ENCODE measurements around the gene HSP90B1. TPM values are rescaled to one million over a fixed set of nuclear protein-coding genes. Genes with fewer than 3 reads are reported as not detected.

HSP90B1 gene
- total RNA-seq, 1 donor from 2014 or later: 932 TPM

DNA sequence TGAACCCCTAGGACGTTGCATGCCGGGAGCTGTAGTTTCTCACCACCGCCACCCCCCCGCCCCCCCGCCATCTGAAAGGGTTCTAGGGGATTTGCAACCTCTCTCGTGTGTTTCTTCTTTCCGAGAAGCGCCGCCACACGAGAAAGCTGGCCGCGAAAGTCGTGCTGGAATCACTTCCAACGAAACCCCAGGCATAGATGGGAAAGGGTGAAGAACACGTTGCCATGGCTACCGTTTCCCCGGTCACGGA lies 501 bp upstream of the HSP90B1 start:
- no peak for DNase-seq

DNA sequence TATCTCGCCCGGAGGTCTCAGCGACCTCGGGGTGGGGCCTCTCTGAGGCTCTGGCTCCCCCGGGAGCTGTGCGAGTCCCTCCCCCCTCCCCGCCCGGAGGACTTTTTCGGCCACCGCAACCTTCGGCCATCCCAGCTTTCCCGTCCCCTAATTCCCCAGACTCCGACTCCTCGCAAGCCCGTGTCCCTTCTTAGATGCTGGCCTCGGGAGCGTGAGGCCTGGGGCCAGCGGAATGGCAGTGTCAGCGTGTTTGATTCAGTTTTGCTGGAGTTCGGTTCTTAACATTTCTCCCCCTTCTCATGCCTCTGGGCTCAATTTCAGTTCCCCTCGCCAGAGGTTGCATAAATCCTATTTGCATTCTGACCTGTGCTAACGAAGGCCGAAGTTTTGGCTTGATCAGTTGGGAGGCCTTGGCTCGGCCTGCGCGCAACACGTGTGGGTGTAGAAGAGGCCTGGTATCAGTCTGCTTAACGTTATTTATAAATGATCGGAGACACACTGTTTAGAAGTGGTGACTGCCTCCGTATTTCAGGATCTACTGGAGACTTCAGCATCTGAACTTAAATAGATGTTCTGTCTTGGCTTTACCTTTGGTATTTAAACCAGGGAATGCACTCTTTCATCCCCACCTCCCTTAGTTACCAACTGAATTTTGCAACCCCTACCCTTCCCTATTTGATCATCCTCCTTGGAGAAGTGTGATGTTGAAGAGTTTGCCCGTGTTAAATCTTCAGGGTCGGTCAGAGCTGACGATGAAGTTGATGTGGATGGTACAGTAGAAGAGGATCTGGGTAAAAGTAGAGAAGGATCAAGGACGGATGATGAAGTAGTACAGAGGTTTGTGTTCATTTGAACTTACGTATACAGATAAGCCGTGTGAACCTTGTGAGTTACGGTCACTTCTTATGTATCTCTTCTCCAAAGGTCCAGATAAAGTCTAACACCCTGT lies 851 bp downstream of the HSP90B1 start:
- peak; percentile 39 for DNase-seq

DNA sequence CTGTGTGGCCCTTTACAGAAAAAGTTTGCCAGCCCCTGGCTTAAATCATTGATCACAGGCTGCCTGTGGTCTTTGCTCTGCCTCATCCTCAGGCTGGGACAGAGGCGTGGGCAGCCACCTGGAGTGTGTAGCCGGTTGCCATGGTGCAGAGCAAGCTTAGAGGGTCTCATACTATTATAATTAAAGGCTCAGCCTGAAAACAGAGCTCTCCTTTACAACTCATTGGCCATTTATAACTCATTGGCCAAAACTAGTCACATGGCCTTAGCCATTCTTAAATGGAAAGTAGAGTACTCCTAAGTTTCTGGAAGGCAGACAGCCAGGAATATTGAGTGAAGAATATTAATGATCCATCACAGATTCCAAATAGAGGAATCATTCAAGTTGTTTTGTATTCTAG lies 3.0 kb downstream of the HSP90B1 start:
- no peak for DNase-seq

DNA sequence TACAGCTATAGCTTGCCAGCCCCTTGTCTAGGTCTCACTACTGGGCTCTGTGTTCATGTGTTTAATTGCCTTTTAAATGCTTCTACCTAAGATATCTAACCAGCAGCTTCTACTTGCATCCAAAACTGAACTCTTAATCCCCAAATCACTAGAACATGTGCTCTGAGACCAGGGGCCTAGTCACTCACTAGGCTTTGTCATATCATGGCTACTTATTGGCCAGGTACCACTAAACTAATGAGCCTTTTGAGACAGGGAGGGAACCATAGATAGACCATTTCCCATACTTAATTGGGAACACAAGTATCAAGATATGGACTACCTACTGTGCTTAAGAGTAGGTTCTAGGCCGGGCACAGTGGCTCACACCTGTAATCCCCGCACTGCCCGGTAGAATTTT lies 6.5 kb downstream of the HSP90B1 start:
- DNase-seq: no peak

DNA sequence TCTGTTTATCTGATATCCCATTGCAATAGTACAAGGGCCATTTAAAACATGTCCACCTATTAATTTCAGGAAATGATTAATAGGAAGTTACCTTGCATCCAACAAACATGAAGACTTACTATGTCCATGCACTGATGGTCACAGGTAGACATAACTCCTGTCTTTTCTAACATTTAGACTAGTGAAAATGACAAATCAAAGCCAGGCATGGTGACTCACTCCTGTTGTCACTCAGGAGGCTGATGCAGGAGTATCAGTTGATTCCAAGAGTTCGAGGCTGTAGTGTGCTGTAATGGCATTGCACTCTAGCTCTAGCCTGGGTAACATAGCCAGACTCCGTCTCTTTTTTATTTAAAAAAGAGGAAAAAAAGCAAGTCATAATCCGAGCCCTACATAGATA lies 14.8 kb downstream of the HSP90B1 start:
- no peak for DNase-seq

DNA sequence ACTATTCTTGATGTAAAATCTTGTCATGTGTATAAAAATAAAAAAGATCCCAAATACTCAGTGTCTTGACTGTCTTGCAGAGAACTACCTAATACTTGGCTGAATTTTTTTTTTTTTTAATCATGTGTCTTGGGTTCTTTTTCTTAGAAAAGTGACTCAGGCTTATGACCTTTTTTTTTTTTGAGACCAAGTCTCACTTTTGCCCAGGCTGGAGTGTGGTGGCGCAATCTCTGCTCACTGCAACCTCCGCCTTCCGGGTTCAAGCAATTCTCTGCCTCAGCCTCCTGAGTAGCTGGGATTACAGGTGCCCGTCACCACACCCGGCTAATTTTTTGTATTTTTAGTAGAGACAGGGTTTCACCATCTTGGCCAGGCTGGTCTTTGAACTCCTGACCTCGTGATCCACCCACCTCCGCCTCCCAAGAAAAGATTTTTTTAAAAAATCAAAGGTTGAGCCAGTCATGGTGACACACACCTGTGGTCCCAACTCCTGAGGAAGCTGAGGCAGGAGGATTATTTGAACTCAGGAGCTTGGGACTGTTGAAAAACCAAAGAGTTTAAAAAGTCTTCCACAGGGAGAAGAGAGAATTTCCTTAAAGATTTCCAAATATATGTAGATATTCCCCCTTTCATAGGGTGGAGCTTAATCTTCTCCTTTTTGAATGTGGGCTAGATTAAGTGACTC lies 17.8 kb downstream of the HSP90B1 start:
- DNase-seq: no peak

DNA sequence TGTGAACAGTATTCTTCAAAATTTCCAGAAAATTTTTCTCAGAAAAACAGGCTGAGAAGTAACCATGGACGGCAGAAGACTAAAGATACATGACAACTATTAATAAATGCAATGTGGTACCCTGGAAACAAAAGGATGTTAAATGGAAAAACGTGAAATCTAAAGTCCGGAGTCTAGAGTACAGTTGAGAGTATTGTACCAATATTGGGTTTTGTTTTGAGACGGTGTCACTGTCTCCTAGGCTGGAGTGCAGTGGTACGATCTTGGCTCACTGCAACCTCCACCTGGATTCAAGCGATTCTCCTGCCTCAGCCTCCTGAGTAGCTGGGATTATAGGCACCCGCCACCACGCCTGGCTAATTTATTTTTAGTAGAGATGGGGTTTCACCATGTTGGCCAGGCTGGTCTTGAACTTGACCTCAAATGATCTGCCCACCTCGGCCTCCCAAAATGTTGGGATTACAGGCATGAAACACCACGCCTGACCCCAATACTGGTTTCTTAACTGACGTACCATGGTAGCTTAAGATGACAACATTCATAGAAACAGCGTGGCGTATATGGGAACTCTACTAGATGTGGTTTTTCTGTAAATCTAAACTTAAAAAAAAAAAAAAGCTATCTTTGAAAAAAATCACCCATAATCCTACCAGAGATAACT lies 18.7 kb downstream of the HSP90B1 start:
- DNase-seq: no peak

DNA sequence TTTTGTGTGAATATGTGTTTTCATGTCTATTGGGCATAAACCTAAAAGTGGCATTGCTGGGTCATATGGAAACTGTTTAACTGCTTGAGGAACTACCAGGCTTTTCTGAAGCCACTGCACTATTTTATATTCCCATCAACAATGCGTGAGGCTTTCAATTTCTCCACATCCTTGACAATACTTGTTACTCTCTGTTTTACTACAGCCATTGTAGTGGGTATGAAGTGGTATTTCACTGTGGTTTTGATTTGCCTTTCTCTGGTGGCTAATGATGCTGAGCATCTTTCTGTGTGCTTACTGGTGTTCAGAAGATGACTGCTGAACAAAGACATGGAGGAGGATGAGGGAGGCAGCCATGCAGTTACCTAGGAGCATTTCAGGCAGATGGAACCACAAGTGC lies 22.3 kb downstream of the HSP90B1 start:
- DNase-seq: no peak

DNA sequence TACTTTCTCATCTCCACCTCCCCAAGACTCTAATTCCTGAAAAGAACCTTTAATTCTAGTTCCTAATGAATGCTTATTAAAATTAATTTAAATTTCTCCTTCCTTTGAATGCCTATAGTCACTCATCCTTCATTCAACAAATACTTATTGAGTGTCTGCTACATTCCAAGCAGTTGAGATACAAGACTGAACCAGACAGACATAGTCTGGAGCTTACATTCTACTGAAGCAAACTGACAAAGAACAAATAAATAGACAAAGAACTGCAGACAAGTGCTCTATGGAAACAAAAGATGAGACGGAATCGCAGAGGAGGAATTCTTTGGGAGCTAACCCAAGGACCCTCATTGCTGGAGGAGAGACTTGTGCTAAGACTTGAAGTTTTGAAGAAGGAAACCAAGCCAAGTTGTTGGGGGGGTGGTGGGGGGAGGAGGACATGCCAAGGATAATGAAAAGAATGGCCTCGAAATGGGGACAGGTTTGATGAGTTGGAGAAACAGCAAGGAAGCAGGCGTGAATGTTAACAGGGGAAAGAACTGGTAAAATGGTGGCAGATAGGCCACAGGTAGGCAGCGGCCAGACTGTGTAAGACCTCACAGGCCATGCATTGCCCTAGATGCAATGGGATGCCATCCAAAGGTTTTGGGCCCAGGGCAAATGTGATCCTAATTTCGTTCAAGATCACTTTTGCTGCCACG lies 25.8 kb downstream of the HSP90B1 start:
- DNase-seq: peak; percentile 13

DNA sequence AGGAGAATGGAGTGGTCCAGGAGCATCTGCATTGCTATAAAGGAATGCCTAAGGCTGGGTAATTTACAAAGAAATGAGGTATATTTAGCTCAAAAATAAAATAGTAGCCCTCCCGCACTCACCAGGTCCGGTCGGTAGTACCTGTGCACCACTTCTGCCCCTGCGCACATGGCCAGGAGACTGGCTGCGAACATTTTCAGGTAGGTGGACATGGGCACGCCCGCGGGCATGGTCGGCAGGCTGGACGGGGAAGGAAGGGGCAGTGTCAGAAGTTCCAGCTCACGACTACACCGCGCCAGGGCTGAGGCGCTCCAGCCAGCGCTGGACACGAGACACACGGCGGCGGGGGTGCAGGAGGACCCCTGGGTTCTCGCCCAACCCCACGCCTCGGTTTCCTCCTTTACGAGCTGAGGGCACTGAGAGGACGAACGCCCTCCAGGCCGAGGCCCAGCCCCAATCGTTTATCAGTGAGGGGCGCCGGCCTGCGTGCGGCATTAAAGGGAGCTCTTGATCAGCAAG lies 26.4 kb downstream of the HSP90B1 start:
- DNase-seq: no peak

DNA sequence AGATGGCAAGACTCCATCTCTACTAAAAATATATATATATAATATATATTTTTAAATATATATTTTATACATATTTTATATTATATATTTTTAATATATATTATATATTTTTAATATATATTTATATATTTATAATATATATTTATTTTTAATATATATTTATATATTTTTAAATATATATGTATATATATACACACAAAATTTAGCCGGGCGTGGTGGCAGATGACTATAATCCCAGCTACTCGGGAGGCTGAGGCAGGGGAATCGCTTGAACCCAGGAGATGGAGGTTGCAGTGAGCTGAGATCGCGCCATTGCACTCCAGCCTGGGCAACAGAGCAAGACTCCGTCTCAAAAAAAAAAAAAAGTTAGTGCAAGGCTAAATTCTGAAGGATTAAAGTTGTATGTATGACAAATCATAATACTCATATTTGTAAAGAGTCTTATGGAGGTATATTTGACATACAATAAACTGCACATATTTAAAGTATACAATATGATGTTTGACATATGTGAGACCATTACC lies 27.7 kb downstream of the HSP90B1 start:
- no peak for DNase-seq

DNA sequence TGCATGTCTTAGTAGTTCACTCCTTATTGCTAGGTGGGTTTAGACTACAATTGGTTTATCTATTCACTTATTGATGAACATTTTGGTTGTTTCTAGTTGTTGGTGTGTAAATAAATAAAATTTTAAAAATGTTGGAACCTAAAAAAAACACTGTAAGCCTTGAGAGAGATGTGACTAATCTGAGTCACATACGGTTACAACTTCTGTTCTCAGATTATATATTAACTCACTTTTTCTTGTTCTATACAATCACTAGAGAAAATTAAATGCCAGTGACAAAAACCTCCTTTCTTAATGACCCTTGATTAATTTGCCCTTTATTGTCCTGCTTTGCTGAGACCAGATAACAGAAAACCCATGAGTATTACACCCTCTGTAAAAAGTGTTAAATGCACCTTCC lies 28.4 kb downstream of the HSP90B1 start:
- DNase-seq: no peak

DNA sequence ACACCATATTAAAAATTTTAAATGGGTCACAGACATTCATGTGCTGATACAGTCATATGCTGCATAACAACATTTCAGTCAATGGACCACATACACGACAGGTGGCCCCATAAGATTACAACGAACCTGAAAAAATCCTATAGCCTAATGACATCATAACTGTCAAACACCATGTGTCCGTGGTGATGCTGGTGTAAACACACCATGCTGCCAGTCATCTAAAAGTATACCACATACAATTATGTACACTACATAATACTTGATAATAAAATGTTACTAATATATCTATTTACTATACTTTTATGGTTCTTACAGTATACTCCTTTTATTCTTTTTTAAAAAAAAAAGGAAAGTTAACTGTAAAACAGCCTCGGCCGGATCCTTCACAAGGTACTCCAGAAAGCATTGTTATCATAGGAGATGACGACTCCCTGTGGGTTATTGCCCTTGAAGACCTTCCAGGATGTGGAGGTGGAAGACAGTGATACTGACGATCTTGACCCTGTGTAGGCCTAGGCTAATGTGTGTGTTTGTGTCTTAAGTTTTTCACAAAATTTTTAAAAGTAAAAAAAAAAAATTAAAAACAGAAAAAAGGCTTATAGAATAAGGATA lies 30.5 kb downstream of the HSP90B1 start:
- no peak for DNase-seq

DNA sequence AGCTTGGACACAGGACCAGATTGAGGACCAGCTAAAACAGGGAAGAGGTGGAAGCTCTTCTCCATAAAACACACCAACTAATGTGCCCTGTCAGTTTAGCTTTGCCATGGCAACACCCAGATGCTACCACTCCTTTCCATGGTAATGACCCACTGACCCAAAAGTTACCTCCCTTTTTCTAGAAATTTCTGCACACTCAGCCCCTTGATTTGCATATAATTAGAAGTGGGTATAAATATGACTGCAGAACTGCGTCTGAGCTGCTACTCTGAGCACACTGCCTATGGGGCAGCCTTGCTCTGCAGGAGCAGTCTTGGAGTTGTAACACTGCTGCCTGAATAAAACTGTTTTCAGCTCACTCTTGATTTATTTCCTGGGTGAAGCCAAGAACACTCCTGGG lies 32.3 kb downstream of the HSP90B1 start:
- DNase-seq: no peak

DNA sequence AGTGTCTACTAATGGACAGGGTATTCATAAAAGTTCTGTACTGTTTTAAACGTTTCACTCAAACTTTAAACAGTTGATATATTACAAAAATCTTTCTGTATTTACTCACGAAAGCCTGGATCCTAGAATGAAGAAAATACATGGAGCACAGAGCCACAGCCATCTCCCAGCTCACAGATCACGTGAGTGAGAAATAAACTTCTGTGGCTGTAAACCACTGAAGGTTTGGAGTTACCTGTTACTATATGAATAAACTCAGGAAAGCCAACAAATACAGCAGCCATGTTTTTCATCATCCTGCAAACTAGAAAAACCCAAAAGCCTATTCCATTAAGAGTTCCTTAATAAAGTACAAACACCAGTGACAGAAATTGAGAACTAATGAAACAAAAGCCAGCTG lies 34.6 kb downstream of the HSP90B1 start:
- DNase-seq: peak; percentile 21

DNA sequence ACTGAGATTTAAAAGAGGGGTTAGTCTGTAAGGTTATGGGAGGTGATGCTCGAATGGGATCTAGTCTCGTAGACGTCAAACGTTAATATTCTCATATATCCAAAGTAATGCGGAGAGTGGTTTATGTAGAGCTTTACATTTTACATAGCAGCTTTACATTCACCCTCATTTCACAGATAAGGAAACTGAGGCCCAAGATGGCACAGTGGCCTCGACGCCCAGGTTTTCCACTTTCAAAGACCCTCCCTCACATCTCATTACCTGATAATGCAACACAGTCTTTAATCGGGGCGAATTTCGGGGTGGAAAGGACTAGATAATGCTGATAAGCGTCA lies 35.0 kb downstream of the HSP90B1 start:
- DNase-seq: no peak

DNA sequence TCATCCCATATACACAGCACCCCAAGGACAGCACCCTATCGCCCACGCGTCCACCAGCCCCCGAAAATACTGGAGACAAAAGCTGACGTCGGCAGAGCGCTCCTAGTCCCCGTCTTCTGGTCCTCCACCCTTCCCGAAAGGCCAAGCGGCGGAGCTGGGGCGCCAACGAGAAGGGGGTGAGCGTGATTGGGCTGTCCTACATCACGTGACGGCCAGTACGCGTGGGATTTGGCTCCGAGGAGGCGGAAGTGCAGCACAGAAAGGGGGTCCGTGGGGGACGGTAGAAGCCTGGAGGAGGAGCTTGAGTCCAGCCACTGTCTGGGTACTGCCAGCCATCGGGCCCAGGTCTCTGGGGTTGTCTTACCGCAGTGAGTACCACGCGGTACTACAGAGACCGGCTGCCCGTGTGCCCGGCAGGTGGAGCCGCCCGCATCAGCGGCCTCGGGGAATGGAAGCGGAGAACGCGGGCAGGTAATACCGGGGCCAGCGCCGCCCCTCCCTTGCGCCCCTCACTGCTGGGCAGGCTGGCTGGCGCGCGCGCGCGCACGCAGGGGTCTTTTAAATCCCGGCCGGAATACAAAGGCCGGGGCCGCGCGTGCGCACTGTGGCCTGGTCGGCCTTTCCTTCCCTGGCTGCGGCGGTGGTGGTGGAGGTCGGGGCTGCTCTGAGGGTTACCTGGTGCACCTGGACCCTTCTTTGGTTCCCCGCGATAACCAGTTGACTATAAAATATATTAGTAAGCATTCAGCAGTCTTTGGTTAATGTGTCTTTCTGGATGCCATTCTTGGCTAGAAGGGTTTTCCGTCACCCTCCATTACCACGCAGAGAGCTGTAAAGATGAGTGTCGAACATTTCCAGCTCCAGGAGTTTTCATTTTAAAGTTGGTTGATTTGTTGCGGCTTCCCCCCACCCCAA lies 35.6 kb downstream of the HSP90B1 start, which contains the start of gene TDG:
Gene TDG, plus strand, starts transcription at position 283 of the 915 bp plus-strand sequence. Its CDS starts 166 bp downstream, at position 449.
- peak; percentile 100 for DNase-seq

DNA sequence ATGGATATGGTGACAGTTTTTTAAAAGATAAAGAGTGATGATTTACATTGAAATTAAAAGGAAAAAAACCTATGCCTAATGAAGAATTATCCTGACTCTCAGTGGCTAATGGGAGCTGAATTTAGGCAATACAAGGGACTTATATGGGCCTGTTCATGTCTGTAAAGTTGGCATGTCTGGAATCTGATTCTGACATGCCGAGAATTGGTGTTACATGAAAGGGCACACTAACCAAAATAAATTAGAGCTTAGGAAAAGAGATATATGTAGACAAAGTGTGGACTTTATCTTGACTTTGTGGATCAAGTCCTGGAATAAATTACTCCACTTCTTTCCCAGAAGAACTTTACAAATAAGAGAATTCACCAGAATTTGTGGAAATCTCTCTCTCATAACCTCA lies 36.5 kb downstream of the HSP90B1 start:
- DNase-seq: peak; percentile 13

DNA sequence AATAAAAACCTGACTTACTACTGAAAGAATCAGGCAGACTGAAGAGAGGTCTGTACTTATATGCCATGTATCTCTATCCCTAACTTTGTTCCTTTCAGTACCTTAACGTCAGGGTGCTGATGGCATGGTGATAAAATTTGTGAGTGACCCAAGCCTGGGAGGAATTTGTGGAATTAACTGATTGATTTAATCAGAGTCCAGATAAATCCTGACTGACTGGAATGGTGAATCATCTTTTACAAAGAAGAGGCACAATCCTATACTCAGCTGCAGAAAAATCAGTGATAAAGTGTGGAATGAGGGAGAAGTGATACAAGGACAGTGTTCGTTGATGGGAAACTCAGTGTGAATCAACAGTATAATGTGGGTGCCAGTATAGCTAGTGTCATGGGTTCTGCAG lies 39.2 kb downstream of the HSP90B1 start:
- no peak for DNase-seq

DNA sequence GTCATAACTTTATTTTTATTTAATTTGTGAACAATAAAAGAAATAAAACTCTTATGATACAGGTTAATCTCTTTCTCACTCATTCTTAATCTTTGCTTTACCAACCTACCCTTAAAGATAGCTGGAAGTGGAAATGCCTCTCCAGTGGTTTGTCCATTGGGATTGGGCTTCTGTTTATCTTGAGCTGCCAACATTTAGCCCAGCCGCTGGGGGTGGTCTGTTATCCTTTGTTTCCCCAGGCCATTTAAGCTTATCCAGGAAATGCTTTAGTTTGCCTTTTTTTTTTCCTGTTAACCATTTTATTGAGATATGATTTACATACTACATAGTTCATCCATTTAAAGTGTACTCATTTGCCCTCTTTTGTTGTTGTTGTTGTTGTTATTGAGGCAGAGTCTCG lies 43.7 kb downstream of the HSP90B1 start:
- peak; percentile 11 for DNase-seq

DNA sequence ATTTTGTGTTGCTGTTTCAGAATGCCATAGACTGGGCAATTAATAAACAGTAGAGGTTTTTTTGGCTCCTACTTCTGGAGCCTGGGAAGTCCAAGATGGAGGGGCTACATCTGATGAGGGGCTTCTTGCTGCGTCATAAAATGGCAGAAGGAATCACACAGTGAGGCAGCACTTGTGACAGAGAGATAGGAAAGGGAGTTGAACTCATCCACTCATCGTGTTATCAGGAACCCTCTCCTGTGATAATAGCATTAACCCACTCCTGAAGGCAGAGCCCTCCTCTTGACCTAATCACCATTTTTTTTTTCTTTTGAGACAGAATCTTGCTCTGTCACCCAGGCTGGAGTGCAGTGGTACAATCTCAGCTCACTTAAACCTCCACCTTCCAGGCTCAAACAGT lies 45.2 kb downstream of the HSP90B1 start:
- DNase-seq: no peak

Data from dermis blood vessel endothelial cell (primary cell).